Measurements from ENCODE around the gene KAT2A. TPM values are rescaled to one million over a fixed set of nuclear protein-coding genes. Genes with fewer than 3 reads are reported as not detected.

Gene KAT2A
- total RNA-seq, 1 donor from 2014 or later: 9.1 TPM

- DNase-seq (ENCODE audit: low spot score): no peak
Measured at GRCh38 chr17:42114118-42114517, 7.0 kb downstream of the KAT2A start.

- DNase-seq (ENCODE audit: low spot score): no peak
Measured at GRCh38 chr17:42113293-42114069, 7.7 kb downstream of the KAT2A start.

GRCh38 chr17:42112552-42113176, 8.5 kb downstream of the KAT2A start, which contains the start of gene DHX58:
DHX58 (minus strand) TSS chr17:42112714; CDS start chr17:42111892, 822 bp downstream.
- peak; percentile 92 for DNase-seq (ENCODE audit: low spot score)

- no peak for DNase-seq (ENCODE audit: low spot score)
Measured at GRCh38 chr17:42111871-42112551, 9.2 kb downstream of the KAT2A start.

- no peak for DNase-seq (ENCODE audit: low spot score)
Measured at GRCh38 chr17:42111265-42111636, 9.9 kb downstream of the KAT2A start.

- no peak for DNase-seq (ENCODE audit: low spot score)
Measured at GRCh38 chr17:42110301-42111264, 10.6 kb downstream of the KAT2A start.

- no peak for DNase-seq (ENCODE audit: low spot score)
Measured at GRCh38 chr17:42109086-42109485, 12.1 kb downstream of the KAT2A start.

- DNase-seq (ENCODE audit: low spot score): peak; percentile 46
Measured at GRCh38 chr17:42107597-42108576, 13.3 kb downstream of the KAT2A start.

GRCh38 chr17:42107124-42107523, 14.0 kb downstream of the KAT2A start:
- no peak for DNase-seq (ENCODE audit: low spot score)

GRCh38 chr17:42106009-42106408, 15.2 kb downstream of the KAT2A start:
- DNase-seq (ENCODE audit: low spot score): no peak

GRCh38 chr17:42104264-42104663, 16.9 kb downstream of the KAT2A start:
- no peak for DNase-seq (ENCODE audit: low spot score)

GRCh38 chr17:42103221-42103954, 17.8 kb downstream of the KAT2A start:
- no peak for DNase-seq (ENCODE audit: low spot score)

- peak; percentile 54 for DNase-seq (ENCODE audit: low spot score)
Measured at GRCh38 chr17:42101513-42102292, 19.5 kb downstream of the KAT2A start.

- no peak for DNase-seq (ENCODE audit: low spot score)
Measured at GRCh38 chr17:42098730-42099399, 22.3 kb downstream of the KAT2A start.

- no peak for DNase-seq (ENCODE audit: low spot score)
Measured at GRCh38 chr17:42097691-42098631, 23.2 kb downstream of the KAT2A start, which contains the start of gene ZNF385C. ZNF385C (minus strand) TSS chr17:42098473; CDS start chr17:42063056, 35,417 bp downstream.

GRCh38 chr17:42096360-42097111, 24.6 kb downstream of the KAT2A start:
- no peak for DNase-seq (ENCODE audit: low spot score)

Measured in umbilical cord (tissue), 2 donors.